HG03139 (cell line): ENCODE results near the gene NDRG3.
A peak's percentile ranks its signal among the peaks of the same experiment; 100 is the strongest.

ENCODE experiments used
- ATAC-seq: cut with Tn5 transposase; IDR thresholded peaks from one replicate; pipeline ENCODE4 v1.9.1; 2021; ENCODE audit not compliant: unreplicated experiment

Gene NDRG3

GRCh38 chr20:36761125-36761524 is 15.2 kb upstream of the NDRG3 start:
- no peak for ATAC-seq

GRCh38 chr20:36760647-36761046 is 14.8 kb upstream of the NDRG3 start:
- ATAC-seq, result no peak

- ATAC-seq, result no peak
Measured at GRCh38 chr20:36758276-36758675, 12.4 kb upstream of the NDRG3 start.

GRCh38 chr20:36756496-36756895 is 10.6 kb upstream of the NDRG3 start:
- ATAC-seq, result no peak

GRCh38 chr20:36754656-36755222 is 8.8 kb upstream of the NDRG3 start:
- ATAC-seq, result no peak

GRCh38 chr20:36752582-36752981 is 6.7 kb upstream of the NDRG3 start:
- ATAC-seq, result no peak

- peak; percentile 34 for ATAC-seq
Measured at GRCh38 chr20:36745234-36745926, 510 bp downstream of the NDRG3 start.

GRCh38 chr20:36744764-36745191 is 1.1 kb downstream of the NDRG3 start:
- no peak for ATAC-seq

- ATAC-seq, result no peak
Measured at GRCh38 chr20:36744243-36744642, 1.6 kb downstream of the NDRG3 start.

- no peak for ATAC-seq
Measured at GRCh38 chr20:36742558-36742957, 3.3 kb downstream of the NDRG3 start.

GRCh38 chr20:36741072-36741471 is 4.8 kb downstream of the NDRG3 start:
- no peak for ATAC-seq

- ATAC-seq, result no peak
Measured at GRCh38 chr20:36737183-36737499, 8.7 kb downstream of the NDRG3 start.

- no peak for ATAC-seq
Measured at GRCh38 chr20:36736451-36737182, 9.3 kb downstream of the NDRG3 start.

GRCh38 chr20:36732456-36732855 is 13.4 kb downstream of the NDRG3 start:
- no peak for ATAC-seq

- ATAC-seq, result no peak
Measured at GRCh38 chr20:36728986-36729385, 16.9 kb downstream of the NDRG3 start.

- ATAC-seq, result no peak
Measured at GRCh38 chr20:36726168-36726567, 19.7 kb downstream of the NDRG3 start.

GRCh38 chr20:36720510-36720909 is 25.4 kb downstream of the NDRG3 start:
- no peak for ATAC-seq

GRCh38 chr20:36717657-36718056 is 28.2 kb downstream of the NDRG3 start:
- ATAC-seq, result no peak

GRCh38 chr20:36717021-36717420 is 28.9 kb downstream of the NDRG3 start:
- ATAC-seq, result no peak

- no peak for ATAC-seq
Measured at GRCh38 chr20:36712775-36713174, 33.1 kb downstream of the NDRG3 start.

- no peak for ATAC-seq
Measured at GRCh38 chr20:36709126-36709525, 36.8 kb downstream of the NDRG3 start.

- ATAC-seq, result no peak
Measured at GRCh38 chr20:36703530-36703929, 42.4 kb downstream of the NDRG3 start.
